LoVo (cell line): ENCODE data around the gene MAP4.

Source experiments
- DNase-seq: peaks from one replicate; pipeline ENCODE4 v3.0.0-alpha.2; 2016; ENCODE audit warnings: low spot score

MAP4 gene

DNA sequence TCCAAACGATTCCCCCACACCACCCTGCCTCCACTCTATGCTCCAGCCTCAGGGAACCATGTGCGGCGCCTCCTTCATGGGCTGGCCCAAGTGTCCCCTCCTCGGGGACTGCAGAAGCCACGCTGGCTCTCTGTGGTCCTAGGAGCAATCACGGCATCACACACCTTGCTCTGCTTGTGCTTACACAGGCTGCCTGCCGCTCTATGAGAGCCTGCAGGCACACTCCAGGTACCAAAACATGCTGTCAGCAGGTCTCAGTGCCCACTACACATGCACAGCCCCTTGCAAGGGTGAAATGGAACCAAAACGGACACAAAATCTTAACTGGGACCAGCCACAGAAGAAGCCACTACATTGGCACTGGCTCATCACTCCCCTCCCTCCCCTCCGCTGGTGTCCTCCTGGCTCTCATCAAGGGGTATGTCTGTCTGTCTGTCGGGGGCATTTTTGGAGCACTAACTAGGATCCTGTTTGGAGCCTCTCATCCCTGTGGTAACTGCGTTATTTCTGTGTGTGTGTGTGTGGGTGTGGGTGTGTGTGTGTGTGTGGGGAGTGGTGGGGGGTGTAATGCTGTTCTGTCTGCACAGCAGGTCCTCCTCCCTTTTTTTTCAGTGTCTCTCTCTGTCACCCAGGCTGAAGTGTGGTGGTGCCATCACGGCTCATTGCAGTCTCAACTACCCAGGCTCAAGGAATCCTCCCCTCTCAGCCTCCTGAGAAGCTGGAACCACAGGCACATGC, 152.7 kb downstream of the MAP4 start:
- DNase-seq, result no peak

DNA sequence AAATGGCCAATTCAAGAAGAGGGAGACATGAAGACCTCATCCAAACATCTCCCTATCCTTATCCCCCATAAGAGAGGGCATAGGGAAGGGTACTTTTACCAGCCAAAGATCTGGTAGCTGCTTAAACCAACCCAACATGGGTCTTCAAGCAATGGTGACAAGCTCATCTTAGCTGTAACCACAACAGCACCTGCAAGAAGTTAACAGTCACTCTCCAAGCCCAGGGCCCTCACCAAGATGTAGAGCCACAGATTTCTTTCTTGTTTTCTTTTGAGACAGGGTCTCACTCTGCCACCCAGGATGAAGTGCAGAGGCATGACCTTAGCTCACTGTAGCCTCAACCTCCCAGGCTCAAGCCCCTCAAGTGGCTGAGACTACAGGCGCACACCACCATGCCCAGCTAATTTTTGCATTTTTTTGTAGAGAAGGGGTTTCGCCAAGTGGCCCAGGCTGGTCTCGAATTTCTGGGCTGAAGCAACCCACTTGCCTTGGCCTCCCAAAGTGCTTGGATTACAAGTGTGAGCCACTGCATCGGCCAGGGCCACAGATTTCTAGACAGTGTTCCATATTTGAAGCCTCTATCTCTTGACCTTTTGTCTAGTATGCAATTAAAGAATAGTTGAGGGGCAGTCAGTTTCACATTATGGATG, 156.1 kb downstream of the MAP4 start:
- DNase-seq, result no peak

DNA sequence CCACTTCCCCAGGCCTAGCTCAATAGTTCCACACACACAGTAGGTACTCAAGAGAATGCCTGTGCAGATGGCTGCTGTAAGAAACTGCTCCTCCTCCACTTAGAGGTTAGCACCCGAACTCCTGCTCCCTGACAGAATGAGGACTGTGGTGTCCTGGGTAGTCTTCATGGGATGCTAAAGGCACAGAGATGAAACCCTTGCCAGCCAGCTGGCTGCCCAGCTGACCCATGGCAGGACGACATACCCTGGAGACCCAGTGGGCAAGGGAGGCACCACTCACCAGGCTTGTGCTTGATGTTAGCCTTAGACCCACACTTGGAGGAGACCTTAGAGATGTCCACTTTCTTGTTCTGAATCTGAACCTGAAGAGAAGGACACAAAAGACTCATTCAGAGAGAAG, 159.1 kb downstream of the MAP4 start:
- no peak for DNase-seq

DNA sequence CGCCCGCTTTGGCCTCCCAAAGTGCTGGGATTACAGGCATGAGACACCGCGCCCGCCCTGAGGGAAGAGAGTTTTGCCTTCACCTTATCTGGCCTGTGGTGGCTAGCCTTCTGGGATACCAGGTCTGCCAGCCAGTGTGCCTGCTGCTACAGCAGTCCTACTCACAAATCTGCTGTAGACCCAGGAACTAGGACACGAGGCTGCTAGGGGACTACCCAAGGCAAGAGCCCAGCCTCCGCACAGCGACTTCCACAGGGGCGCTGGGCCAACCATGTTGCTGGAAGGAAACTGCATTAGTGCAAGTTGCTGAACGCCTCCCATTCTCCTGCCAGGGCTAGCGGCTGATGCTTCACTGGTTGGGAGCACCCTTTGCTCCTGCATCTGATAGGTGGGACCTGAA, 159.5 kb downstream of the MAP4 start:
- DNase-seq, result no peak

DNA sequence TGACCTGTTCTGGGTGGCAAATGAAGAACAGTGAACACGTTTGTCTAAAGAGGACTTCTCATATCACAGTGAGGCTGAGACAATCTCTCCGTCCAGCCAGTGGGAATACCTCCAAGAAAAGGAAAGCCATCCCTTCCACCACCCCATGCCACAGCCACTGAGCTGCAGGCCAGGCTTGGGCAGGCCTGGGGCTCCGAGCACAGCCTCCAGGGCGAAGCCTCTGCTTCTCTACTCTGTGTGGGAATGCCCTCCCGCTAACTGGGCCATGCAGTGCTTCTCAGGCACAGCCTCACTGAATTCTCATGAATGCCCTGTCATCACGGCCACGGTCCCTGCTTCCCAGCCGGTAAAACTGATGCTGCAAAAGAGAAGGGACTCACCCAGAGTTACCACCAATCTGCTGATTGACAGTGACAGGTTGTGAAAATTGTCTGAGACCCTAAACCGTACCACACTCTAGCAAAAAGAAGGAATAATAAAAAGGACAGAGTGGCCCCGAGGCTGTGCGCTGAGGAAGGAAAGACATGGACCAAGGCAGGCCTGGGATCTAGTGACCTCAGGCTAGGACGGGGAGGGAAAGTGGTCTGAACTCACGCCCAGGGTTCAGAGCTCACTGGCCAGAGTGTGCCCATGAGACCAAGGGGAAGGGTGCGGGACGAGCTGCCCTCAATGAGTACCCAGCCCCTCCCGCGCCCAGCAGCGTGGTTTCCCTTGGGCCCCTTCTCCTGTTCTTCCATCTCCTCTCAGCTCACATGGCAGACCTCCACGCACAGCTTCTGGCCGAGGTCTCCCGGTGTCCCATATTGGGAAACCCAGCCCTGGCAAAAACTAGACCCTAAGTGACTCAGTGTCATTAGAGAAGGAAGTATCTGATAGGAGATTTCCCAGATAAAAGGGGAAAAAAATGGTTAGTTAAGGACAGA, 160.5 kb downstream of the MAP4 start:
- DNase-seq, result no peak

DNA sequence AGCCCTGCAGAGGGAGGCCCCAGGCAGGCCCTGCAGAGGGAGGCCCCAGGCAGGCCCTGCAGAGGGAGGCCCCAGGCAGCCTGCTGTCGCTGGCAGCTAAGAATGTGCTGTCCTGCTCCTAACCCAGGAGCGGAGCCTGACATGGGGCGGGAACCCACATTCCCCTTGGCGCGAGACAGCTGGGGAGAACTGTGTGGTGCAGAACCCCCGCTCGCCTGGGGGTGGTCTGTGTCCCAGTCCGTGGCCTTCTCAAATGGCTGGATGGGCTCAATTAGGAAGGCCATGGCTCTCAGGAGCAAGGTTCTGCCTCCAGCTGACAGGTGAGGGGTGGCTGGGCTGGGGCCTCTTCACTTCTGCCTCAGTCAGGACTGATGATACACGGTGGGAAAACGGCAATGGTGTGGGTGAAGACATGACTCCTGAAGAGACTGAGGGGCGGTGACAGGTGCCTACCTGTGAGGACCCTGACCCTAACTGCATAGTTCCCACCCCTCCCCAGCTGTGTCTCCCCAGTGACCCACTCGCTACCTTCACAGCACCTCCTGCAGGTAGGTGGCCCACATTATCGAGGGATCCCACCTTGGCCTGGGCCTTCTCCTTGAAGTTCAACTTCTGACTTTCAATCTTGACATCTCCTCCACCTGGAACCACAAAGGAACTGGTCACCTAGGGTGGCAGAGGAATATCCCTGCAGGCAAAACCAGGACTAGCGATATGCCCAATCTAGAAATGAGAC, 161.3 kb downstream of the MAP4 start:
- DNase-seq, result no peak

DNA sequence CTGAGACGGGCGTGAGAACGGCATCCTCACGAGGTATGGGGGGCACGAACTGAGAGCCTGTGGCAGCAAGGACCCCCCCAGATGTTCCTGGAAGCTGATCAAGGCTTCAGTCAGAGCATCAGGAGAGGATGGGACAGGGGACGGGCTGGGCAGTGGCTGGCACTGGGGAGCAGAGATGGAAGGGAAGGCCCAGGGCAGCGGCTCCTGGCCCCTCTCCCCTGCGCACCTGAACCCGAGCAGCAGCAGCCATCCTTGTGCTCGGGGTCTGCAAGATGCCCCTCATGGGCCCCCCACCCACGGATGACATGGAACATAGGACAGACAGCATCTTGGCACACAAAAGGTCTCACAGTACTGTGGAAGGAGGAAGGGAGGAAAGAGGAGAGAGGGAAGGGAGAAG, 161.9 kb downstream of the MAP4 start:
- DNase-seq, result no peak

DNA sequence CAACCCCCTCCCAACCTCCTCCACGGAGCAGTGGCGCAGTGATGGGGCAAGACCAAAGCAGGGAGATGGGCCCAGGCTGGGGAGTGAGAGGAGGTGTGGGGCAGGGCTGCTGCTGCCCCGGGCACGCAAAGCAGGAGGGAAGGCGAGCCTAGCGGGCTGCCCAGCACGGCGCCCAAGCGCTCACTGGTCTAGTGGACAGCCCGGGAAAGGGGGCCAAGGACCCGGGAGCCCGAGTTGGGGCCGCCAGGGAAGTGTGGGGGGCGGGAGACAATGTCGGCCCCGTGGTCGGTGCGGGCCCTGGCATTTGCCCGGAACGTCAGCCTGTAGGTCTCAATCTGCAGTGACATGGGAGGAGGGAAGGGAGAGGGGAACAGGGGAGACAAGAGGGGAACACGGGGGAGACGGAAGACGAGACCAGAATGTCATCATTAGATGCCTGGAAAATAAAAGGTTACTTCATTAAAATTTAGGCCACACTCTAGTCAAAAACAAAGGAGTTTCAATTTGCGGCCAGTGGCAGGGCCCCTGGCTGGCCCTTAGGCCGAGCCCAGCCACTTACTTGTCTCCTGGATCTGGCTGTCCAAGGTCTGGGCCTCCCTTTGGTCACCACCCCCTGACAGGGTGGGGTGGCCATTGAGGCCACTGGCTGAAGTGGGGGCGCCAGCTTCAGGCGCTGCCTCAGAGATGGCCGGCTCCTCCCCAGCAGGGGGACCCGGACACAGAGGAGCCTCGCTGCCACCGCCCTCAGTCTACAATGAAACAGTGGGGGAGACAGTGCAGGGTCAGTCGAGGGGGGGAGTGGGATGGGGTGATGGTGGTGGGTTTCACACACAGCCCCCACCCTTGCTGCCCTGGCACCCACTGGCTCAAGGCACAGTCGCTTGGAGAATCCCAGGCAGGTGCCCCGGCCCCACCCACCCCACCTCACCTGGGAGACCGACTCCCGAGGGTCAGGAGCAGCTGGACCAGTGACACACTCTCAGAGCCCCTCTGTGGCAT, 163.3 kb downstream of the MAP4 start:
- no peak for DNase-seq

DNA sequence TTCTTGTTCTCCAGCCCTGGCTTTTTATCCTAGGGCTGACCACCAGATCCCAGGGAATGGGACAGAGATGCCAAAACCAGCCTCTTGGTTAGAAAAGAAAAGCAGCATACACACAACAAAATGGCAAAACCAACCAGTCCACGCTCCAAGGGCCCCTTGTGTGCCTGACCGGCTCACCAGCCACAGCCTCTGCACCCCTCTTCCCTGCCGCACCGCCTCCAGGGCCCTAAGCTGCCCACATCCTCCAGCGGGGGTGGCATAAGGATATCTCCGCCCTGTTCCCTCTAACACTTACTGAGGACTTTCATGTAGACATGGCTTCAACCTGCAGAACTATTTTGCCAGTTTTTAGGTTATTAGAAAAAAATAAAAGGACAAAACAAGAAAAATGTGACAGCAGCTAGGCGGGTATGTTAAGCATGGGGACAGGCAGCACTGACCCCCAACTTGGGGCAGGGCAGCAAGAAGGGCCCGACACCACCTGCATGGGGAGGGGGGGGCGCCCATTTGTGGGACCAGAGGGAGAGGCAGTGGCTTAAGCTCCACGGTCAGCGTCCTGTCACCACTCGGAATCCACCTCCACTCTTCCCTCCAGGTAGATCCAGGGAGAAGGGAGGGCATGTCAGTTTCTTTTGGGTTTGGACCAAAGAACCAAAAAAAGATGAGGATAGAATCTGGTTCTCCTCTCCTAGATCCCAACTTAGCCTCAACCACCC, 164.2 kb downstream of the MAP4 start:
- DNase-seq, result no peak

DNA sequence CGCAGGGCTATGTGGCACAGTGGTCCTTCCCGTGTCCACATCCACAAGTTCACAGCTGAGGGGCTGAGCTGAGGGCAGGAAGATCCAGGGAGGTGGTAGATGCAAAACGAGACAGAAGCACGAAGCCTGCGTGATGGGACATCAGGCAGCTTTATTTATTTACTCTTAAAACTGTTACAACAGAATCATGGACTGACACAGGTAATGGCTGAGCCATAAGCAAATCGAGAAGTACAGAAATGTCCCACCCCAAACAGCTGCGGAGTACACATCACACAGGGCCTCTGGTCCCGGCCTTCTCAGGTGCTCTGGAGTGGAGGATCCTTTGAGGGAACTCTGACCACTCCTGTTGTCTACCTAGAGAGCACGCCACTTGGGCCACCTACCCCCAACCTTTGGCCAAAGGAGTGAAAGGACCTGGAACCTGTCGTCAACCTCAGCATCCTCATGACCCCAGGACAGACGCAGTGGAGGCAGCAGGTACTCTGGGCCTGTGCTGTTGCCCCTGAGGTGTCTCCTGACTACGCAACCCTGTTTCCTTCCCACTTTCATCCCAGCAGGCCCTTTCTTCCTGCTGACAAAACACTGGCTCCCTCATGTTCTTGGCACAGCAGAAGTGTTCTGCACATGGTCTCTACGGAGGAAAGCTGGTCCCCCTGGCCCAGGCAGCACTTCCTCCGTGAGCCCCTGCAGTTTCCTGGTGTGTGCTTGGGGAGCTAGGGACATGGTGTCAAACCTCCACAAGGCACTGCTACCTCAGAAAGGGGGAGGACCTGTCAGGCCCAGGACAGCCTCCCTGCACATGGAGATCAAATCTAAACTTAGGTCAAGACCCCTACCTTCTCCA, 165.4 kb downstream of the MAP4 start:
- DNase-seq, result no peak

DNA sequence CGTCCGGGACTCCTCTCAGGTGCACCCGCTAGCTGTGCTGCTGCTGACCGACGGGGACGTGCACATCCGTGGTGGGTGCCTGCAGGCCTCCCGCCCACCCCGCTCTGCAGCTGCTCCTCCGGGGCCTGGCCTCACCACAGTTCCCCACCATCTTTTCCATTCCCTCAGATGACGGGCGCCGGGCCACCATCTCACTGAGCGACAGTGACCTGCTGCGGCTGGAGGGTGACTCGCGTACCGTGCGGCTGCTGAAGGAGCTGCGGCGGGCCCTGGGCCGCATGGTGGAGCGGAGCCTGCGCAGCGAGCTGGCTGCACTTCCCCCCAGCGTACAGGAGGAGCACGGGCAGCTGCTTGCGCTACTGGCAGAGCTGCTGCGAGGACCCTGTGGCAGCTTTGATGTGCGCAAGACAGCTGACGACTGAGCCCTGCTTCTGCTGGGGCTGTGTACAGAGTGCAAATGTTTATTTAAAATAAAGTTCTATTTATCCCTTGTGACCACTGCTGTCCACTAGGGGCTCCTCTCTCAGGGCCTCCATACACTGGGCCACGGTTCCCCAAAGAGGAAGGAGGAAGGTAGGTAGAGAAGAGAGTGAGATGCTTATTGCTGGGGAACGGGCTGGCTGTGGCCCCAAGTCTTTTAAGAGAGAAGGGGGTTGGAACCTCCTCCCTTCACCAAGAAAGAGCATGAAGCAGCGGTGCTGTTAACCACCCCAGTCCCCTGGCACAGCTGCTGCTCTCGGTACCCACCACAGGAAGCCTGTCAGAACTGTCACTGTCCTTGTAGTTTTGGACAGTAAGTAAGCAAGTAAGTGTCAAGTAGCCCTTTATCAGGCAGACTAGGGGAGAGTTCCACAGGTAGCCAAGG, 166.3 kb downstream of the MAP4 start:
- no peak for DNase-seq

DNA sequence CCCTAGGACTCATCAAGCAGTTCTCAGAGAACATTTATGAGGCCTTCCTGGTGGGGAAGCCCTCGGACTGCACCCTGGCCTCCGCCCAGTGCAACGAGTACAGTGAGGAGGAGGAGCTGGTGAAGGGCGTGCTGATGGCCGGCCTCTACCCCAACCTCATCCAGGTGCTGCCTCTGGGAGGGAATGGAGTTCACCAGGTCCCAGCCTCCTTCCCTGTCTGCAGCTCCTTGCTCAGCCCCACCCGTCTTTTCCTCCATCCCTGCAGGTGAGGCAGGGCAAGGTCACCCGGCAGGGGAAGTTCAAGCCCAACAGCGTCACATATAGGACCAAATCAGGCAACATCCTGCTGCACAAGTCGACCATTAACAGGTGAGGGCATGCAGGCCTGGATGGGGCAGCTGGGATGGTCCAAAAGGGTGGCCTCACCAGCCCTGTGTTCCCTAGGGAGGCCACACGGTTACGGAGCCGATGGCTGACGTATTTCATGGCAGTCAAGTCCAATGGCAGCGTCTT, 167.0 kb downstream of the MAP4 start:
- DNase-seq, result no peak

DNA sequence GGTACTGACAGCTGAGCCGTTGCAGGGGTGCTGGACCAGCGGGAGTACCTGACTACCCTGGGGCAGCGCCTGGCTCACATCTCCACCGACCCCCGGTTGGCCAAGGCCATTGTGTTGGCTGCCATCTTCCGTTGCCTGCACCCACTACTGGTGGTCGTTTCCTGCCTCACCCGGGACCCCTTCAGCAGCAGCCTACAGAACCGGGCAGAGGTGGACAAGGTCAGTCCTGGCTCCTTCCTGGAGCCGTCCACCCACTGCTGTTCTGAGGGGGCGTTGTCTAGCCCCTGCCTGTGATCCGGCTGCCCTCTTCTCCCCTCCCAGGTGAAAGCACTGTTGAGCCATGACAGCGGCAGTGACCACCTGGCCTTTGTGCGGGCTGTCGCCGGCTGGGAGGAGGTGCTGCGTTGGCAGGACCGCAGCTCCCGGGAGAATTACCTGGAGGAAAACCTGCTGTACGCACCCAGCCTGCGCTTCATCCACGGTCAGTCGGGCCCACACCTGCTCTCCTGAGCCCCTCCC, 167.6 kb downstream of the MAP4 start:
- no peak for DNase-seq

DNA sequence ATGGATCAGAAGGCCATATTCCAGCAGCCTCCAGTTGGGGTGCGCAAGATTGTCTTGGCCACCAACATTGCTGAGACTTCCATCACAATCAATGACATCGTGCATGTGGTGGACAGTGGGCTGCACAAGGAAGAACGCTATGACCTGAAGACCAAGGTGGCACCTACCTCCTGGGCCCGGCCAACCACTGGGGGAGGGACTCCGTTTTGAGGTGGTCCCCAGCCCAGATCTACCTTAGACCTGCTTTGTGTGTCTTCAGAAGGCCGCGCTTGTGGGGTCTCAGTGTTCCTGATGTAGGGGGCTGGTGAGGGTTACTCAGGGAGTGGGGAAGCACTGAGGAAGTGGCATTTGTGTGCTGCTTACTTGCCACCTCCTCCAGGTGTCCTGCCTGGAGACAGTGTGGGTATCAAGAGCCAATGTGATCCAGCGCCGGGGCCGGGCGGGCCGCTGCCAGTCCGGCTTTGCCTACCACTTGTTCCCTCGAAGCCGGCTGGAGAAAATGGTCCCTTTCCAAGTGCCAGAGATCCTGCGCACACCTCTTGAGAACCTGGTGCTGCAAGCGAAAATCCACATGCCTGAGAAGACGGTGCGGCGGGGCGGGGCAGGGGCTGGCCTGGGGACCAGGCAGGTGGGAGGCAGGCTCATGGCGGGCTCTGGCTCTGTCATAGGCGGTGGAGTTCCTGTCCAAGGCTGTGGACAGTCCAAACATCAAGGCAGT, 168.3 kb downstream of the MAP4 start:
- DNase-seq, result no peak

DNA sequence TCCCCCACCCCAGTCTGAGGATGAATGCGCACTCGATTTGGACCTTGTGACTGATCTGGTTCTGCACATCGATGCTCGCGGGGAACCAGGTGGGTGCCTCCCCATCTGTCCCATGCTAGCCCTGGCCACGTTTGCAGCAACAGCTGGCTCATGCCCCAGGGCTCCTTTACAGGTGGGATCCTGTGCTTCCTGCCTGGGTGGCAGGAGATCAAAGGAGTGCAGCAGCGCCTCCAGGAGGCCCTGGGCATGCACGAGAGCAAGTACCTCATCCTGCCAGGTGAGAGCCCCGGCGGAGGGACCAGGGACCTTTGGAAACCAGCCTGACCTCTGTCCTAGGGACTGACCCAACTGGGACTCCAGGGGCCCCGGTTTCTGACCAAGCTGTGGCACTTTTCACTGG, 169.0 kb downstream of the MAP4 start:
- no peak for DNase-seq

DNA sequence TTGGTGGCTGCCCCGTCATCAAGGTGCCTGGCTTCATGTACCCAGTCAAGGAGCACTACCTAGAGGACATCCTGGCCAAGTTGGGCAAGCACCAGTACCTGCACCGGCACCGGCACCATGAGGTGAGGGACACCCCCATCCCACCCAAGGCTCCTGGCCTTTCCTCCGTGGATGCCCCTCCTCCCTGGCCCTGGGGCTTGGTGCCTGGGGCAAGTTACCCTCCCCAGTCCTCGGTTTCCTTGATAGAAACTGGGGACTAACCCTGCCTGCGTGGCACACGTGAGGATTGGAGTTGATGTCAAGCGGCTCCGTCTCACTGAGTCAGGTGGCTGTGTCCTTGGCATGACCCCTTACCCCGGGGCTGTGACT, 169.4 kb downstream of the MAP4 start:
- no peak for DNase-seq

DNA sequence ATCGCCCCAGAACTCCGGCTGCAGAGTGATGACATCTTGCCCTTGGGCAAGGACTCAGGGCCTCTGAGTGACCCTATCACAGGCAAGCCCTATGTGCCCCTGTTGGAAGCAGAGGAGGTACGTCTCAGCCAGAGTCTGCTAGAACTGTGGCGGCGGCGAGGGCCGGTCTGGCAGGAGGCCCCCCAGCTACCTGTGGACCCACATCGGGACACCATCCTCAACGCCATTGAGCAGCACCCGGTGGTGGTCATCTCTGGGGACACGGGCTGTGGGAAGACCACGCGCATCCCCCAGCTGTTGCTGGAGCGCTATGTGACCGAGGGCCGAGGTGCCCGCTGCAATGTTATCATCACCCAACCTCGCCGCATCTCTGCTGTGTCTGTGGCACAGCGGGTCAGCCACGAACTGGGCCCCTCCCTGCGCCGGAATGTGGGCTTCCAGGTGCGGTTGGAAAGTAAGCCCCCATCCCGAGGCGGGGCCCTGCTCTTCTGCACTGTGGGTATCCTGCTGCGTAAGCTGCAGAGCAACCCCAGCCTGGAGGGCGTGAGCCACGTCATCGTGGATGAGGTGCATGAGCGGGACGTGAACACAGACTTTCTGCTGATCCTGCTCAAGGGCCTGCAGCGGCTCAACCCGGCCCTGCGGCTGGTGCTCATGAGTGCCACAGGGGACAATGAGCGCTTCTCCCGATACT, 169.9 kb downstream of the MAP4 start:
- DNase-seq, result no peak
